ENCODE data around the gene DEFB132. TPM values are rescaled to one million over a fixed set of nuclear protein-coding genes. Genes with fewer than 3 reads are reported as not detected.
A peak's percentile ranks its signal among the peaks of the same experiment; 100 is the strongest.

The DEFB132 gene
- total RNA-seq, 1 donor from 2014 or later = not detected

GRCh38 chr20:297098-297924 is 39.8 kb downstream of the DEFB132 start, which contains the start of gene ZCCHC3:
TSS of gene ZCCHC3 (plus strand) at chr20:297570. CDS start at chr20:297587, 17 bp downstream.
- peak; percentile 82 for DNase-seq (ENCODE audit: low spot score)

GRCh38 chr20:297925-298775 is 40.6 kb downstream of the DEFB132 start:
- peak; percentile 60 for DNase-seq (ENCODE audit: low spot score)

GRCh38 chr20:298776-299391 is 41.4 kb downstream of the DEFB132 start:
- no peak for DNase-seq (ENCODE audit: low spot score)

GRCh38 chr20:300345-300990 is 42.9 kb downstream of the DEFB132 start:
- no peak for DNase-seq (ENCODE audit: low spot score)

GRCh38 chr20:301886-302848 is 44.6 kb downstream of the DEFB132 start:
- no peak for DNase-seq (ENCODE audit: low spot score)

GRCh38 chr20:305745-306144 is 48.2 kb downstream of the DEFB132 start:
- no peak for DNase-seq (ENCODE audit: low spot score)

DNA sequence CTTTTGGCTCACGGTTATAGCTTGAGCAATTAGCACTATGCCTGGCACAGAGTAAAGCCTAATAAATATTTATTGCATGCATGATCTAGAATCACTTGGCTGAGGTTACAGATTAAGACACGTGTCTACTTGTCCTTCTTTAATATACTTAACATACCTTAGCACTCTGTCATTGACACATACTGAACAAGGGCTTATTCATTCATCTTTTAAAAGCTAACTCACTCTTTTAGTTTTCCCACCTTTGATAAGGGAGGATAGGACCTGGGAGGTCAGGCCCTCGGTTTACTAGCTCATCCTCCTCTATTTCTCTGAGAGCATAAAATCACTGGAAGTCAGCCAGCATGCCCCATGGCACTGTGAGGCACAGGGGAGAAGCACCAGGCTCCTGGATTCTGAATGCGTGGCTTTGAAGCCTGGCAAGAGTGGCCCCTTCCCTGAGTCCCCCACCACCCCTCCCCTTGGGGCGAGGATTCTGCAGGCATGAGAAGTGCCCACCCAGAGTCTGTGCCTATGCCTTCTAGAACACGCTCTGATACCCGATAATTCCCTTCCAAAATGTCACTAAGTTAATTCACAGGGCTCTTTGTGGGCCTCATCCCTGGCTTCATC is 51.0 kb downstream of the DEFB132 start:
- DNase-seq (ENCODE audit: low spot score) = no peak

- no peak for DNase-seq (ENCODE audit: low spot score)
Observed at GRCh38 chr20:309306-309840, 51.8 kb downstream of the DEFB132 start.

GRCh38 chr20:309841-310644 is 52.5 kb downstream of the DEFB132 start:
- peak; percentile 98 for DNase-seq (ENCODE audit: low spot score)

DNA sequence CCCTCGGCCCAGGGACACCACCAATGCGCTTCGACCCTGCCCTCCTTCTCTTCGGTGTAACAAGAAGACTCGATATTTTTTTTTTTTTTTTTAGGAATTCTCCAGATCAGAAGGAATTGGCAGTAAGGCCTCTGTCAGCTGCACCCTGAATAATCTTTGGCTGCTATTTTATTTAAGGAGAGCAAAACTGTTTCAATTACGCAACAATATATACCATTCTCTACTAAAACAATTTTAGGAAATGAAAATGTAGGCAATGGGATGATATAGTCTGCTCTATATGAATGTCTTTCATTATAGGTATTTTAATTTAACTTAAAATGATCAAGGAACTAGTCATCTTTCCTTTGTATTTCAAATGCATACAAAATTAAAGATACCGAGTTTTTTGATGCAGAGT is 53.1 kb downstream of the DEFB132 start:
- no peak for DNase-seq (ENCODE audit: low spot score)

Other genes starting within 250 kb of the DEFB132 start
- gene DEFB125, start 170.1 kb upstream of the DEFB132 start, total RNA-seq = not detected
- not detected for gene DEFB126, start 115.1 kb upstream of the DEFB132 start, total RNA-seq
- gene DEFB127, start 100.3 kb upstream of the DEFB132 start, total RNA-seq = not detected
- not detected for gene DEFB128, start 68.0 kb upstream of the DEFB132 start, total RNA-seq
- gene DEFB129, start 30.5 kb upstream of the DEFB132 start, total RNA-seq = not detected
- 10.6 TPM for gene C20orf96, start 33.0 kb downstream of the DEFB132 start, total RNA-seq
- 16.7 TPM for gene ZCCHC3, start 39.8 kb downstream of the DEFB132 start, total RNA-seq
- 17.5 TPM for gene SOX12, start 67.8 kb downstream of the DEFB132 start, total RNA-seq
- gene NRSN2, start 89.4 kb downstream of the DEFB132 start, total RNA-seq = 30.5 TPM
- gene TRIB3, start 123.0 kb downstream of the DEFB132 start, total RNA-seq = 13.6 TPM
- gene RBCK1, start 150.6 kb downstream of the DEFB132 start, total RNA-seq = 133 TPM
- 36.9 TPM for gene TBC1D20, start 204.8 kb downstream of the DEFB132 start, total RNA-seq

Measured in mucosa of gallbladder (tissue), 1 donor.